RPMI7951 (cell line): ENCODE measurements around the gene SAP25. TPM values are rescaled to one million over a fixed set of nuclear protein-coding genes. Genes with fewer than 3 reads are reported as not detected.
"Not testable (repeated sequence)": the region's sequence is repeated elsewhere in the genome, so short reads cannot be mapped to it uniquely, and the experiment has no call there.

ENCODE experiments used
- DNase-seq: peaks from one replicate; pipeline ENCODE4 v3.0.0-alpha.2; 2012; ENCODE audit warnings: low read depth
- total RNA-seq: library from RNA; depleted of rRNA; stranded (reverse); fragments of >200 nt; shearing (Covaris generic); gene quantifications from 2 replicates; pipeline ENCODE4 v1.2.3, GENCODE V29; 2014; rRNA removed

SAP25 gene
- total RNA-seq, 1 experiment from 2014 or later: not detected

GRCh38 chr7:100535982-100536381 is 37.7 kb downstream of the SAP25 start:
- DNase-seq: not testable (repeated sequence)

- DNase-seq: no peak
These were observed 41.3 kb downstream of the SAP25 start for GRCh38 chr7:100532165-100533022.

GRCh38 chr7:100528108-100528866 is 45.4 kb downstream of the SAP25 start:
- DNase-seq: not testable (repeated sequence)

GRCh38 chr7:100523192-100523591 is 50.5 kb downstream of the SAP25 start:
- not testable (repeated sequence) for DNase-seq

Other genes starting within 250 kb of the SAP25 start
- gene PILRB, start 215.8 kb downstream of the SAP25 start, total RNA-seq: 7.7 and 10.1 TPM in 2 replicates
- not detected in 2 replicates for gene PILRA, start 200.4 kb downstream of the SAP25 start, total RNA-seq
- 0.20 and 3.7 TPM in 2 replicates for gene ZCWPW1, start 145.2 kb downstream of the SAP25 start, total RNA-seq
- 22.2 and 22.5 TPM in 2 replicates for gene MEPCE, start 144.1 kb downstream of the SAP25 start, total RNA-seq
- 30.5 and 40.4 TPM in 2 replicates for gene PPP1R35, start 137.4 kb downstream of the SAP25 start, total RNA-seq
- gene SPACDR, start 109.6 kb downstream of the SAP25 start, total RNA-seq: 0.39 TPM in 1 of 2 replicates, not detected in the other
- 12.5 and 23.6 TPM in 2 replicates for gene TSC22D4, start 94.7 kb downstream of the SAP25 start, total RNA-seq
- gene NYAP1, start 90.0 kb downstream of the SAP25 start, total RNA-seq: not detected in 2 replicates
- gene AGFG2, start 34.7 kb downstream of the SAP25 start, total RNA-seq: 6.5 and 7.2 TPM in 2 replicates
- 8.3 and 10.8 TPM in 2 replicates for gene LRCH4, start 12.2 kb upstream of the SAP25 start, total RNA-seq
- gene FBXO24, start 12.4 kb upstream of the SAP25 start, total RNA-seq: 0.49 and 0.72 TPM in 2 replicates
- gene PCOLCE, start 28.5 kb upstream of the SAP25 start, total RNA-seq: 175 and 237 TPM in 2 replicates
- gene MOSPD3, start 38.6 kb upstream of the SAP25 start, total RNA-seq: 19.7 and 28.7 TPM in 2 replicates
- 0.12 and 0.98 TPM in 2 replicates for gene TFR2, start 67.7 kb upstream of the SAP25 start, total RNA-seq
- not detected in 2 replicates for gene ACTL6B, start 82.5 kb upstream of the SAP25 start, total RNA-seq
- 89.4 and 125 TPM in 2 replicates for gene GNB2, start 99.8 kb upstream of the SAP25 start, total RNA-seq
- 4.8 and 5.3 TPM in 2 replicates for gene GIGYF1, start 120.3 kb upstream of the SAP25 start, total RNA-seq
- gene POP7, start 132.2 kb upstream of the SAP25 start, total RNA-seq: 79.5 and 91.4 TPM in 2 replicates
- gene EPO, start 146.6 kb upstream of the SAP25 start, total RNA-seq: not detected in 2 replicates
- not detected in 2 replicates for gene ZAN, start 159.7 kb upstream of the SAP25 start, total RNA-seq